GM12872 (cell line): ENCODE results near the gene IL17RA.

Source experiments
- TF ChIP-seq, protein P1 (sequence below): IDR thresholded peaks from 3 replicates; pipeline ENCODE4 v1.5.1; 2011; ENCODE audit warnings: low read depth, mild to moderate bottlenecking, low read length, moderate library complexity; ENCODE audit not compliant: insufficient read depth

IL17RA gene

DNA sequence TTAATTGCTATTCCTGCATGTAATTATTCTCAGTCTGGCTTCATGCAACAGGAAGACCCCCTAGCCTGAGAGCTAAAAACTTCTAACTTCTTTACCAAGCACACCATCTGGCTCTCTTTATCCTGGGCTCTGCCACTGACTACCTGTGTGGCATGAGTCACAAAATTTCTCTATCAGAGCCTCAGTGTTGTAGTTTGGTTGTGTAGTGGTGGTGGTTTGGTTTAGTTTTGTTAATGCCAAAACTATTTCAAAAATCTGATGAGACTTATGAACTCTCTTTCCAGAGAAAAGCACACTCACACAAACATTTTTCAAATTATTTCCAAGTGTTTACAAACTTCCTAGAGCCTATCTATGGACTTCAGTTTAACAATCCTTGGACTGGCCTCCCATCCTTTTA lies 7.5 kb upstream of the IL17RA start:
- TF ChIP-seq, protein P1, sequence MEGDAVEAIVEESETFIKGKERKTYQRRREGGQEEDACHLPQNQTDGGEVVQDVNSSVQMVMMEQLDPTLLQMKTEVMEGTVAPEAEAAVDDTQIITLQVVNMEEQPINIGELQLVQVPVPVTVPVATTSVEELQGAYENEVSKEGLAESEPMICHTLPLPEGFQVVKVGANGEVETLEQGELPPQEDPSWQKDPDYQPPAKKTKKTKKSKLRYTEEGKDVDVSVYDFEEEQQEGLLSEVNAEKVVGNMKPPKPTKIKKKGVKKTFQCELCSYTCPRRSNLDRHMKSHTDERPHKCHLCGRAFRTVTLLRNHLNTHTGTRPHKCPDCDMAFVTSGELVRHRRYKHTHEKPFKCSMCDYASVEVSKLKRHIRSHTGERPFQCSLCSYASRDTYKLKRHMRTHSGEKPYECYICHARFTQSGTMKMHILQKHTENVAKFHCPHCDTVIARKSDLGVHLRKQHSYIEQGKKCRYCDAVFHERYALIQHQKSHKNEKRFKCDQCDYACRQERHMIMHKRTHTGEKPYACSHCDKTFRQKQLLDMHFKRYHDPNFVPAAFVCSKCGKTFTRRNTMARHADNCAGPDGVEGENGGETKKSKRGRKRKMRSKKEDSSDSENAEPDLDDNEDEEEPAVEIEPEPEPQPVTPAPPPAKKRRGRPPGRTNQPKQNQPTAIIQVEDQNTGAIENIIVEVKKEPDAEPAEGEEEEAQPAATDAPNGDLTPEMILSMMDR = no peak

DNA sequence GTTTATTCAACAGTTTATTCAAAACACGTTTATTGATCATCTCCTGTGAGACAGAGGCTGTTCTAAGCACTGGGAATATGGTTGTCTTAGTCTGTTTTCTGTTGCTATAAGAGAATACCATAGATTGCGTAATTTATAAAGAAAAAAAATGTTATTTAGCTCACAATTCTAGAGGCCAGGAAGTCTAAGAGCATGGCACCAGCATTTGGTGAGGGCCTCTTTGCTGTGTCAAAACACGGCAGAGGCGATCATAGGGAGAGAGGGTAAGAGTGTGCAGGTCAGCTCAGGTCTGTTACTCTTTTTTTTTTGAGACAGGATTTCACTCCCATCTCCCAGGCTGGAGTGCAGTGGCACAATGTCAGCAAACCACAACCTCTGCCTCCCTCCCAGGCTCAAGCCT lies 5.2 kb upstream of the IL17RA start:
- TF ChIP-seq, protein P1 = no peak

DNA sequence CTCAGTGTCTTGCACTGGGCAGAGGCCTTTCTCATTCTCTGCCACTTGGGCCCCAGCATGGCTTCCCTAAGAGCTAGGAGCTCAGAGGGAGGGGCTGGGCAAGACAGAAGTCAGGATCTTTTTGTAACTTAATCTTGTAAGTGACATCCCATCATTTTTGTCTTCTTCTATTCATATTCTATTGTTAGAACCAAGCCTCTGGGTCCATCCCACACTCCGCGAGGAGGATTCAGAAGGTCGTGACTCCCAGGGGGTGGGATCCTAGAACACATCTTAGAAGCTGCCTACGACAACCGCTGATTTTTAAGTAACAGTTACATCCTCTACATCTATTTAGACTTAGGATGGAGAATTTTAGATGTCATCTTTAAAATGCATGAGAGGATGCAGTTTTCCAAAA lies 1.5 kb upstream of the IL17RA start:
- TF ChIP-seq, protein P1 = no peak

DNA sequence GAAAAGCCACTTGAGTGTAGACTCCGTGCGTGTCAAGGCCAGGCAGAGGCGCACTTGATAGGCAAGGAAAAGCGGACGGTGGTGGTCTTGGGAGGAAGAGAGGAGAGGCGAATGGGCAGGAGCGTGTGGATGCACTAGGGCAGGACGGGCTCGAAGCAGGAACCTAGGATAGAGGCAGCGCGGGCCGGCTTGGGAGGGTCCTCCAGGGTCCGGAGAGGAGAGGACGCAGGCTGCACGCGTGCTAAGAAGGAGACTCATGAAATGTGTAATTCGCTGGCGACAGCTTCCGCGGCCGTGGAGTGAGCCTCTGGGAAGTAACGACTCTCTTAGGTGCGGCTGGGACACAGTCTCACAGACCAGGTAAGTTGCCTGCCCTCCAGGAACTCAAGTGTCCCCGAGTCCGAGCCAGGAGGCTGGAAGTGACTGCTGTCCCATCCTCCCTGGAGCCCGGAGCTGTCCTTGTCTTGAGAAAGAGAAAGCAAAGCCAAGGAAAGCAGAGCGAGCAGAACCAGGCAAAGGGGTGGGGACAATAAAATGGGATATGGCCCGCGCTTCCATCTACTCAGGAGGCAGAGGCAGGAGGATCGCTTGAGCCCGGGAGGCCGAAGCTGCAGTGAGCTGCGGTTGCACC lies 874 bp upstream of the IL17RA start:
- TF ChIP-seq, protein P1 = no peak

DNA sequence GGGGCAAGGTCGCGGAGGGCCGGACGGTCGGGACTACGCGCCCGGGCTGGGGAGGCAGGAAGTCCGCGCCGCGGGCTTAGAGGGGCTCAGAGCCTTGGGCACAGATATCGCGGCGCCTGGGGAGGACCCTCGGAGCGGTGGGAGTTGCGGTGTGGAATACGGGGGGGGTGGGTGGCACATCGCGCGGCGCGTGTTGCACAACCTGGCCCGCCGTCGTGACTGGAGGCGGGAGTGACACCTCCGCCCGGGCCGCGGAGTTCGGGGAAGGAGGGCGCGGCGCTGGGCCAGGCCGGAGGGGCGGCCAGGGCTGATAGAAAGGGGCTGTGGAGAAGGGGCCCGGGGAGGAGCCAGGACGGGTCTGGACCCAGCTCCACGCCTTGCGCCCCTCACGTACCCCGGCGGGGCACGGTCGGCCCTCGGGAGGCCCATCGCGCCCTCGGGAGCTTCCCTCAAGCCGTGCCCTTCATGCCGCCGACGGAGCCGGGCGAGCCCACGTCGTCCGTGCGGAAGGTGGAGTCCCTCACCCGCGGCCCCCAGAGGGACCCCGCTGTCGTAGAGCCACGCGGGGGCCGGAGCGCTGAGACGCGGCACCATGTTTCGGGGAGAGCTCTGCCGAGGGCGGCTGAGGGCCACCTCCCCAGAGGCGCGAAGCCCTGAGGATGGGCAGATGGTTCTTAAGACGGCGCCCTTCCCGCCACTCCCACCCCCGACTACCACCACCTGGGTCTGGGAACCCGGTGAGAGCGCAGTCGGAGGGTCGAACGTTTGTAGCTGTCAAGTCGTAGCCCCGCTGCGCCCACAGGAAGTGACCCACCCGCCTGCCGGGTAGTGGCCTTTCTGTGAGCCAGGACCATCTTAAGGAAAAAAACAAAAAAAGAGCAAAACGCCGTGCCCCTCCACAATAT lies 729 bp downstream of the IL17RA start:
- TF ChIP-seq, protein P1 = no peak

DNA sequence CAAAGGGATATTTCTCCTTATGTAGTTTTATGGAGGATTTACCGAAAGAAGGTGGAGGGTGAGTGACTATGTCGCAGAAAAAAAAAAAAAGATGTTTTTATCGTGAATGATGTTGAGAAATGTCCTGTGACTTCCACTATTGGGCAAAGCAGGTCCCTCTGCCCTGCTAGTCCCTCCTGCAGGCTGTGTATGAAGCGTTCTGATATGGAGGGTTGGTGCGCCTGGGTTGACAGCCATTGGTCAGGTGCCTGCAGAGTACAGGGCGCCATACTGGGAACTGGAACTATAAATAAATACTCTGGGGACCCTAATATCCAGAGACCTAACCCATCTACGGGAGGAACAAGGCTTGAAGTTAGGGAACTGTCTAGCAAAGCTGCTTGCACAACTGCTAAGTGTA lies 1.5 kb downstream of the IL17RA start:
- TF ChIP-seq, protein P1 = no peak

DNA sequence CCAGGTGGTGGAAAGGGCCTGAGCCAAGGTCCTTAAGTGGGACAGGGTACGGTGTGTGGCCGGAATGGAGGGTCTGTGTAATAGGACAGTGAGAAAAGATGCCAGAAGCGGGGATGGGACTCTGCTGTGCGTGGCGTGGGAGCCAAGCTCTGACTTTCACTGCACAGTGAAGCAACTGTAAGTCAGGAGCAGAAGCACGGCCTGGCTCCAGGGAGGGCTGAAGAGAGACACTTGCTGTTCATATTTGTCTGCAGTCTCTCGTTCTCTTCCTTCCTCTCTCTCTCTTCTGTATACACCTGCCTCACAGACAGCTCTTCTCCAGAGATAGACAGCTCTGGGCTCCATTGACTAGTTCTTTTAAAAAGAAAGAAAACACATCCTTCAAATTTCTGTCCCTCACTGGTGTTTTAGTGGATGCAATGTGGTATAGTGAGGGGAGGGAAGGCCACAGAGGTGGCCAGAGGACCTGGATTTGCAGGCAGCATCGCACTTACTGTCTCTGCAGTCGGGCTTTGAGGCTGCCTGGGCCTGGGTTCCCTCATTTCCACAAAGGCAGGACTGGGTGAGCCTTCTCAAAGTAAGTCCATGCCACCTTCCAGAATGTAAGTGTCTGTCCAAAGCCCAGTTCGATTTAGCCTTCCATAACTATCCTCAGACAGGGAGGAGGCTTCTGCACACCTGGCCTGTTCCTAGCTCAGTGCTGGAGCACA lies 2.1 kb downstream of the IL17RA start:
- TF ChIP-seq, protein P1 = no peak
